ENCODE measurements around the gene ARNT2.
A peak's percentile ranks its signal among the peaks of the same experiment; 100 is the strongest.

Gene ARNT2

GRCh38 chr15:80491163-80491847 is 87.1 kb downstream of the ARNT2 start:
- TF ChIP-seq CTCF (conservative IDR thresholded peaks at IDR 0.05; ENCODE audit: control insufficient read depth, insufficient read depth, low read depth, low read length): no peak
- no peak overlapping the region for H3K4me3 ChIP-seq (ENCODE audit: control insufficient read depth, low read depth, low read length)
- DNase-seq (ENCODE audit: low read depth): no peak

- H3K4me3 ChIP-seq (ENCODE audit: control insufficient read depth, low read depth, low read length): no peak overlapping the region
- DNase-seq (ENCODE audit: low read depth): no peak
- TF ChIP-seq CTCF (conservative IDR thresholded peaks at IDR 0.05; ENCODE audit: control insufficient read depth, insufficient read depth, low read depth, low read length): no peak
Observed at GRCh38 chr15:80492409-80492808, 88.2 kb downstream of the ARNT2 start.

- no peak for DNase-seq (ENCODE audit: low read depth)
- TF ChIP-seq CTCF (conservative IDR thresholded peaks at IDR 0.05; ENCODE audit: control insufficient read depth, insufficient read depth, low read depth, low read length): no peak
- no peak overlapping the region for H3K4me3 ChIP-seq (ENCODE audit: control insufficient read depth, low read depth, low read length)
Observed at GRCh38 chr15:80492874-80493273, 88.7 kb downstream of the ARNT2 start.

- no peak overlapping the region for H3K4me3 ChIP-seq (ENCODE audit: control insufficient read depth, low read depth, low read length)
- no peak for TF ChIP-seq CTCF (conservative IDR thresholded peaks at IDR 0.05; ENCODE audit: control insufficient read depth, insufficient read depth, low read depth, low read length)
- DNase-seq (ENCODE audit: low read depth): peak; percentile 37
Observed at GRCh38 chr15:80494351-80494751, 90.2 kb downstream of the ARNT2 start.

GRCh38 chr15:80494756-80495155 is 90.6 kb downstream of the ARNT2 start:
- H3K4me3 ChIP-seq (ENCODE audit: control insufficient read depth, low read depth, low read length): no peak overlapping the region
- no peak for DNase-seq (ENCODE audit: low read depth)
- TF ChIP-seq CTCF (conservative IDR thresholded peaks at IDR 0.05; ENCODE audit: control insufficient read depth, insufficient read depth, low read depth, low read length): no peak

- no peak overlapping the region for H3K4me3 ChIP-seq (ENCODE audit: control insufficient read depth, low read depth, low read length)
- DNase-seq (ENCODE audit: low read depth): no peak
- no peak for TF ChIP-seq CTCF (conservative IDR thresholded peaks at IDR 0.05; ENCODE audit: control insufficient read depth, insufficient read depth, low read depth, low read length)
Observed at GRCh38 chr15:80495401-80495942, 91.3 kb downstream of the ARNT2 start.

Measured in fibroblast of mammary gland (primary cell).